GM18873 (cell line): Measurements from ENCODE around the gene NR2F2.

ENCODE experiments used
- ATAC-seq: cut with Tn5 transposase; IDR thresholded peaks from one replicate; pipeline ENCODE4 v1.9.1; 2021; ENCODE audit warnings: mild to moderate bottlenecking, moderate library complexity, moderate number of reproducible peaks; ENCODE audit not compliant: unreplicated experiment, low FRiP score

The NR2F2 gene

GRCh38 chr15:96331144-96331944 lies 844 bp downstream of the NR2F2 start:
- no peak for ATAC-seq

- no peak for ATAC-seq
Observed at GRCh38 chr15:96331945-96332636, 1.6 kb downstream of the NR2F2 start.

- ATAC-seq = no peak
Observed at GRCh38 chr15:96332637-96333121, 2.2 kb downstream of the NR2F2 start.

GRCh38 chr15:96333131-96334016 lies 2.9 kb downstream of the NR2F2 start:
- no peak for ATAC-seq

GRCh38 chr15:96334017-96334704 lies 3.7 kb downstream of the NR2F2 start:
- ATAC-seq = no peak

- no peak for ATAC-seq
Observed at GRCh38 chr15:96334705-96335410, 4.4 kb downstream of the NR2F2 start.

- ATAC-seq = no peak
Observed at GRCh38 chr15:96335411-96336024, 5.0 kb downstream of the NR2F2 start.

GRCh38 chr15:96336108-96336595 lies 5.7 kb downstream of the NR2F2 start:
- ATAC-seq = no peak

- ATAC-seq = no peak
Observed at GRCh38 chr15:96336596-96337364, 6.3 kb downstream of the NR2F2 start.

GRCh38 chr15:96337365-96338023 lies 7.0 kb downstream of the NR2F2 start:
- no peak for ATAC-seq

GRCh38 chr15:96338074-96338765 lies 7.7 kb downstream of the NR2F2 start:
- ATAC-seq = no peak

- no peak for ATAC-seq
Observed at GRCh38 chr15:96338766-96339618, 8.5 kb downstream of the NR2F2 start.

- ATAC-seq = no peak
Observed at GRCh38 chr15:96339619-96340347, 9.3 kb downstream of the NR2F2 start.

- no peak for ATAC-seq
Observed at GRCh38 chr15:96340348-96340597, 9.8 kb downstream of the NR2F2 start.

GRCh38 chr15:96340598-96341512 lies 10.4 kb downstream of the NR2F2 start:
- ATAC-seq = no peak
